SK-N-SH (cell line): ENCODE results near the gene NTRK2.

Source experiments
- EZH2phosphoT487 ChIP-seq: fragments of 200-600 bp; sonication (generic); IDR thresholded peaks from 2 replicates; pipeline ENCODE4 v1.6.1; 2017; ENCODE audit warnings: low read depth, mixed run types, mild to moderate bottlenecking, antibody characterized with exemption, moderate library complexity, borderline replicate concordance
- MEF2A ChIP-seq: IDR thresholded peaks from 2 replicates; pipeline ENCODE4 v1.4.0; 2012; ENCODE audit warnings: low read depth, borderline replicate concordance
- POLR2AphosphoS5 ChIP-seq: IDR thresholded peaks from 2 replicates; pipeline ENCODE4 v1.6.1; 2012; ENCODE audit warnings: low read depth, low read length
- RAD21 ChIP-seq: IDR thresholded peaks from 2 replicates; pipeline ENCODE4 v1.6.1; 2012; ENCODE audit warnings: mild to moderate bottlenecking, low read length
- RFX5 ChIP-seq: IDR thresholded peaks from 2 replicates; pipeline ENCODE4 v1.6.1; 2012; ENCODE audit warnings: mild to moderate bottlenecking, improper control_type of control experiment, low read length
- SMC3 ChIP-seq: IDR thresholded peaks from 2 replicates; pipeline ENCODE4 v1.6.1; 2012; ENCODE audit warnings: low read depth, low read length, improper control_type of control experiment
- TAF1 ChIP-seq: IDR thresholded peaks from 2 replicates; pipeline ENCODE4 v1.6.1; 2012; ENCODE audit warnings: low read depth, mild to moderate bottlenecking, low read length, moderate library complexity, borderline replicate concordance
- TCF12 ChIP-seq: IDR thresholded peaks from 2 replicates; pipeline ENCODE4 v1.4.0; 2012
- TF ChIP-seq, protein P1 (sequence below): fragments of 150-350 bp; IDR thresholded peaks from 2 replicates; pipeline ENCODE4 v1.6.1; 2017; ENCODE audit warnings: antibody characterized with exemption, low read length, low read depth, borderline replicate concordance
- TF ChIP-seq, protein P2 (sequence below): fragments of 200-600 bp; sonication (generic); IDR thresholded peaks from 2 replicates; pipeline ENCODE4 v1.6.1; 2017; ENCODE audit warnings: antibody characterized with exemption, mild to moderate bottlenecking, moderate library complexity
- TF ChIP-seq, protein P3 (sequence below): IDR thresholded peaks from 2 replicates; pipeline ENCODE4; 2012

DNA sequence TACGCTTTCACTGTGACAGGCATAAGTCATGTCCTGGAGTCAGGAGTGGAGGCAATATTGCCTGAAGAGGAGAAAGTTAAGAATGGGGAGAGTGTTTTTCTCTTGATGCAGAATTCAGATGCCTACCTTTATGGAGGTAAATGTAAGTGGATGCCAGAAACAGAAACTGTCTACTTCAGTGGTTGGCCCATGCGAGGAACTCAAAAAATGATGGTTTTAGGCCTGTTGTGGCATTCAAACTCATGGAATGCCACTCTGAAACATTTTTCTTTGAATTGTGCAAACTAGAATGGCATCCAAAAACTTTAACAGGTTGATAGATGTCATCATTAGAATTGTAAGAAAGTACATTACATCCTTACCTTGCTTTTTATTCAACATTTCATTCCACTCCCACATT, 47.7 kb upstream of the NTRK2 start:
- TF ChIP-seq TAF1 (no peak), MEF2A (no peak), RFX5 (no peak), EZH2phosphoT487 (no peak), RAD21 (no peak), POLR2AphosphoS5 (no peak), TCF12 (no peak), SMC3 (no peak)
- TF ChIP-seq, protein P1, sequence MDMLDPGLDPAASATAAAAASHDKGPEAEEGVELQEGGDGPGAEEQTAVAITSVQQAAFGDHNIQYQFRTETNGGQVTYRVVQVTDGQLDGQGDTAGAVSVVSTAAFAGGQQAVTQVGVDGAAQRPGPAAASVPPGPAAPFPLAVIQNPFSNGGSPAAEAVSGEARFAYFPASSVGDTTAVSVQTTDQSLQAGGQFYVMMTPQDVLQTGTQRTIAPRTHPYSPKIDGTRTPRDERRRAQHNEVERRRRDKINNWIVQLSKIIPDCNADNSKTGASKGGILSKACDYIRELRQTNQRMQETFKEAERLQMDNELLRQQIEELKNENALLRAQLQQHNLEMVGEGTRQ: no peak
- TF ChIP-seq, protein P2, sequence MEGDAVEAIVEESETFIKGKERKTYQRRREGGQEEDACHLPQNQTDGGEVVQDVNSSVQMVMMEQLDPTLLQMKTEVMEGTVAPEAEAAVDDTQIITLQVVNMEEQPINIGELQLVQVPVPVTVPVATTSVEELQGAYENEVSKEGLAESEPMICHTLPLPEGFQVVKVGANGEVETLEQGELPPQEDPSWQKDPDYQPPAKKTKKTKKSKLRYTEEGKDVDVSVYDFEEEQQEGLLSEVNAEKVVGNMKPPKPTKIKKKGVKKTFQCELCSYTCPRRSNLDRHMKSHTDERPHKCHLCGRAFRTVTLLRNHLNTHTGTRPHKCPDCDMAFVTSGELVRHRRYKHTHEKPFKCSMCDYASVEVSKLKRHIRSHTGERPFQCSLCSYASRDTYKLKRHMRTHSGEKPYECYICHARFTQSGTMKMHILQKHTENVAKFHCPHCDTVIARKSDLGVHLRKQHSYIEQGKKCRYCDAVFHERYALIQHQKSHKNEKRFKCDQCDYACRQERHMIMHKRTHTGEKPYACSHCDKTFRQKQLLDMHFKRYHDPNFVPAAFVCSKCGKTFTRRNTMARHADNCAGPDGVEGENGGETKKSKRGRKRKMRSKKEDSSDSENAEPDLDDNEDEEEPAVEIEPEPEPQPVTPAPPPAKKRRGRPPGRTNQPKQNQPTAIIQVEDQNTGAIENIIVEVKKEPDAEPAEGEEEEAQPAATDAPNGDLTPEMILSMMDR: no peak
- TF ChIP-seq, protein P3, sequence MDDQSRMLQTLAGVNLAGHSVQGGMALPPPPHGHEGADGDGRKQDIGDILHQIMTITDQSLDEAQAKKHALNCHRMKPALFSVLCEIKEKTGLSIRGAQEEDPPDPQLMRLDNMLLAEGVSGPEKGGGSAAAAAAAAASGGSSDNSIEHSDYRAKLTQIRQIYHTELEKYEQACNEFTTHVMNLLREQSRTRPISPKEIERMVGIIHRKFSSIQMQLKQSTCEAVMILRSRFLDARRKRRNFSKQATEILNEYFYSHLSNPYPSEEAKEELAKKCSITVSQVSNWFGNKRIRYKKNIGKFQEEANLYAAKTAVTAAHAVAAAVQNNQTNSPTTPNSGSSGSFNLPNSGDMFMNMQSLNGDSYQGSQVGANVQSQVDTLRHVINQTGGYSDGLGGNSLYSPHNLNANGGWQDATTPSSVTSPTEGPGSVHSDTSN: no peak
